ENCODE results near the gene GPALPP1.

GRCh38 chr13:44968434-44968815 is 20.9 kb upstream of the GPALPP1 start:
- no peak for TF ChIP-seq POLR2A (IDR thresholded peaks at IDR 0.05)
- TF ChIP-seq EP300 (IDR thresholded peaks at IDR 0.05; ENCODE audit: low read depth): no peak
- no peak for TF ChIP-seq CTCF (IDR thresholded peaks at IDR 0.05)
- TF ChIP-seq POLR2AphosphoS5 (IDR thresholded peaks at IDR 0.05): no peak

Data from transverse colon (tissue), 4 donors.